ENCODE results near the gene CAPN11.
A peak's percentile ranks its signal among the peaks of the same experiment; 100 is the strongest.

Gene CAPN11

GRCh38 chr6:44158770-44159228 is at the start of gene CAPN11:
CAPN11 (plus strand) TSS chr6:44158820; CDS start chr6:44158849, 29 bp downstream.
- DNase-seq (ENCODE audit: low read depth): no peak

DNA sequence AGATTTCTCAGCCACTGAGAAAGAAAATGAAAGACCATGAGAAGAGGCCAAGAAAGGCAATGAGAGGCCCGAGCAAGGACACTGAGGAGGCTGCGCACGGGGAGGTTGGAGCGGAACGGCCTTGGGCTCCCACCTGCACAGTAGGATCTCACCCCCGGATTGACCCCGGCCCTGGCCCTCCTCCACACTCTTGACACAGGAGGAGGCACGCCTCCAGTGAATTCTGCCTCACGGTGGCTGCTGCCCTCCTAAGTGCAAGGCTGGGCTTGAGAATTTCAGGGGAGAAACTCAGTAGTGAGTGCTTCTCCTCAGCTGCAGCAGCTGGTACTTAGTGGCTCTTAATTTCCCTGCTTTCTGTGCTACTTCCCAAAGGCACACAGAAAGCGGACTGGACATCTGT is 49.4 kb upstream of the CAPN11 start:
- DNase-seq (ENCODE audit: low read depth): no peak

- no peak for DNase-seq (ENCODE audit: low read depth)
Measured at GRCh38 chr6:44110005-44110676, 48.5 kb upstream of the CAPN11 start.

GRCh38 chr6:44110966-44111365 is 47.7 kb upstream of the CAPN11 start:
- no peak for DNase-seq (ENCODE audit: low read depth)

GRCh38 chr6:44111434-44112417 is 46.9 kb upstream of the CAPN11 start:
- no peak for DNase-seq (ENCODE audit: low read depth)

GRCh38 chr6:44113414-44113813 is 45.2 kb upstream of the CAPN11 start:
- DNase-seq (ENCODE audit: low read depth): no peak

GRCh38 chr6:44115866-44116265 is 42.8 kb upstream of the CAPN11 start:
- no peak for DNase-seq (ENCODE audit: low read depth)

DNA sequence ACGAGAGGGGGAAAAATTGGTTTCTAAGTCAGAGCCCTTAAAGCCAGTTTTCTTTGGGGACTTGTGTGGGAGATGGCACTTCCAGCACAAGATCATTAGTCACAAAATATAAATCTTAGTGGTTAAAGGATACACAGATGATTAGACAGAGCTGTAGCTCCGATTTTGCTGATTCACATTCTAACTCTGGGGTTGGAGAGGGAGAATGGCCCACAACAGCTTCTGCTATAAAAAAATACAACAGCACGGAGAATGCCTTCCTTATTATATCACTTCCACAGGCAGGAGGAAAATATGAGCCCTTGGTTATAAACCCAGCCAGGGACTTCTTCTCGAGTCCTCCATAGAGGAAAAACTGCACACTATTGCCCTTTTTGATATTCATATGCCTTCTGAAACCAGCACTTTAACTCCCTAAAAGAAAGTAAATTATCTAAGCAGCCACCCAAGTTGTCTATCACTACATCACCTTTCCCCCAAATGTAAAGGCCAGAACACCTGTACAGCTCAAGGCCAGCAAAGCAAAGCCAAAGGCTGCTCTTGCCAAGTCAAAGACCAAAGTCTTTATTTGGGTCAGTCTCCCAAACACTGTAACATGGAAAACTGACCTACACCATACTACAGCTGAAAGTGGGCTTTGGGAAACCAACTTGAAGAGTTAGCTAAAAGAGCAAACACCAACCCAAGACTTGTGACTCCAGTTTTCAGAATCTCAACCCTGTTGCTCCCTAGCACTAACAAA is 41.8 kb upstream of the CAPN11 start:
- no peak for DNase-seq (ENCODE audit: low read depth)

DNA sequence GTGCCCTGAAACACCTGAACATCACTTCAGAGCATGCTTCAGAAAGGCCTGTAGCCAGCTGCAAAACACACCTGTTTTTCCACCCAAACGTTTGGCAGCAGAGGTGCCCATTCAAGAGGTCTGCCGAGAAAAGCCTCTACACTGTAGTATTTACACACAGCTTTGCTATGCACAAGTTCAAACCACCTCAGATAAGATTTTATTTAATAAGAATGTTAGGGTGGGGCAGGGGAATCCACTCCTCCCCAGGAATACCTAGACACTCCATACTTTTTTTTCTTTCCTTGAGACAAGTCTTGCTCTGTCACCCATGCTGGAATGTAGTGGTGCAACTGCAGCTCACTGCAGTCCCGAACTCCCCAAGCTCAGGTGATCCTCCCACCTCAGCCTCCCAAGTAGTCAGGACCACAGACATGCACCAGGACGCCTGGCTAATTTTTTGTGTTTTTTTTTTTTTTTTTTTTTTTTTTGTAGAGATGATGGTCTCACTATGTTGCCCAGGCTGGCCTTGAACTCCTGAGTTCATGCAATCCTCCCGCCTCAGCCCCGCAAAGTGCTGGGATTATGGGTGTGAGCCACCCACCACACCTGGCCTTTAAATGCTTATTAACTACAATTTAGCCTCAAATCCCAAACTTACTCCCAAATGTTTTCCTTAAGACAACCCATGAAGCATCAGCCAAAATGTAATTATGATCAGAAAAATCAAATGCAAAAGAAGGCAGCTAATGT is 41.1 kb upstream of the CAPN11 start:
- DNase-seq (ENCODE audit: low read depth): no peak

- no peak for DNase-seq (ENCODE audit: low read depth)
Measured at GRCh38 chr6:44119704-44120262, 38.8 kb upstream of the CAPN11 start.

DNA sequence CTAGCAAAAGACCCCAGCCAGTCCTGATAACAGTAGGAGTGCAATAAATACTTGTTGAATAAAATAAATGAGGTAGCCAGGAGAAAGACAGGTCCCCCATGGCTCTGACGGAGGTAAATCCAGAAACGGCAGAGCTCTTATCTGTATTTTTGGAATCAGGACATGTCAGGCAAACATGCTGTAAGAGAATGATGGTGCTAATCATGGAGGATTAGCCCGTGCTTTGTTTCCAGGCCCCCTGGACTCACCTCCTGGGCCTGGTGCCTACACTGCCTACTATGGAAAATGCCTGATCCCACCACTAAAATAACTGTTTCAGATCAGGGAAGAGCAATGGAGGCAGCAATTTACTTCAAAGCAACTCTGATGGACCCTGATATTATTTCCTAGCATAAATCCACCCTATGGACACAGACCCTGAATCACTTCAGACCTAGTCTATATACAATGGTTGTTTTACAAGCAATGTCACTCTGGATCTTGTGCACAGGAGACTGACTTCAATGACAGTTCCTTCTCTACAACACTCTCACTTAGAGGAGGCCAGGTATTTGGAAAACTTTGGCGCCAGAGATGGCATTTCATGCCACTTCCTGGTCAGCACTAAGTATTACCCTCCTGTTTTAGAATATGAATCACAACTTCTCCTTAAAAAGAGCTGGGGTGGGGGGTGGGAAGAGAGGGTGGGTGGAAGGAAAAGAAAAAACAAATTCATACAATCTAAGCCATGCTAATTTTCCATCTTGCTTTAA is 37.8 kb upstream of the CAPN11 start:
- no peak for DNase-seq (ENCODE audit: low read depth)

- no peak for DNase-seq (ENCODE audit: low read depth)
Measured at GRCh38 chr6:44122801-44123200, 35.8 kb upstream of the CAPN11 start.

GRCh38 chr6:44123544-44123943 is 35.1 kb upstream of the CAPN11 start:
- no peak for DNase-seq (ENCODE audit: low read depth)

DNA sequence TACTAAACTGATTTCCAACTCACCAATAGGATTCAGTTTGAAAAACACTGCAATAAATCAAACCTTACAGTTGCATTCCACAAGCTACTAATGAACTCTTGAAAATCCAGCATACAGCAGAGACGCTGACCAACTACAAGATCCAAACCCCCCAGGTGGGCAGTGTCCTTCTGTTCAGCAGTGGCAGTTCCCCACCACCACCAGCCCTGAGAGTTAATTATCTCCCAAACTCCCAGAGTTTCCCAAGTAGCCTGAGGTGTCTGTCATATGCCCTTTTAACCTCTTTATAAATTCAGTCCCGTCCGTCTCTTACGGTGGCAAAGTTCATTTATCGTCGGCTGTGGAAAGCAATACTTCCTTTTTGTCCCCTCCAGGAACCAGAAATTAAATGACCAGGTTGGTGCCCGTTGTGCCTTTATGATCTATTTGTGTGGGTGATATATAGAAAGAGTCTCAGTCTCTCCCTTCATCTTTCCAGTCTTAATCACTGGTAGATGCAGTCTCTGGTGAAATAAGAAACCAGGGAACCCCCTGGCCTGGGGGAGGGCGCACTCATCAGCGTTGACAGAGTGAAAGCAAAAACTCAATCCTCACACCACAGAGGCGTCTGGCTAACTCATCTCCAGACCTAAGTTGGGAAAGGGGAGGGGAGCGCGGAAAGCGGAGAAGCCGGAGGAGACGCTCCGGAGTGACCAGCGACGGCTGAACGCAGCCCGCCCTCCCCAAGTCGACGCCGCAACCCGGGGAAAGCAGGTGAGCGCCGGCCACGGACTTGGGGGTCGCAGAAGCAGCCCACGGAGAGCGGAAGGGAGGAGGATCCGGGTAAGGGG is 32.1 kb upstream of the CAPN11 start:
- DNase-seq (ENCODE audit: low read depth): peak; percentile 22

- peak; percentile 89 for DNase-seq (ENCODE audit: low read depth)
Measured at GRCh38 chr6:44127186-44128019, 31.2 kb upstream of the CAPN11 start, which contains the start of the genes MRPL14 and TMEM63B. MRPL14 (minus strand) TSS chr6:44127452; CDS start chr6:44116611, 10,841 bp downstream. TMEM63B (plus strand) TSS chr6:44127554; CDS start chr6:44134585, 7,031 bp downstream.

GRCh38 chr6:44128020-44128917 is 30.4 kb upstream of the CAPN11 start:
- no peak for DNase-seq (ENCODE audit: low read depth)

DNA sequence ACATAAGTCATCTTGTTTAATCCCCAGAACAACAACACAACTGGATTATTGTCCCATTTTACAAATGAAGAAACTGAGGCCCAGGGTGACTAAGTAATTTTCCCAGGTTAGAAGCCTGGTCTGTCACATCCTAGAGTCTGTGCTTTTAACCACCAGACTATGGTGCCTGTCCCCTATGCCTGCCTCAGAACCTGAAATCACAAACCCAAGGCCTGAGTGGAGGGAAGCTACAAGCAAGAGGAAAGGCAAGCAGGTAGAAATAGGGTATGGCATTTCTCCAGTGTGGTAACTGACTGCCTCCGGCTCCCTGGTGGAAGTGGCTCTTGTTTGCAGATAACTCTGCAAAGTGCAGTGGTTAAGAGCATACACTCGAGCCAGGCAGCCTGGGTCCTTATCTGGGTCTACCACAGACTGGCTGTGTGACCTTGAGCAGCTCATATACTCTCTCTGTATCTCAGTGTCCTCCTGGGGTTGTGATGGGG is 28.7 kb upstream of the CAPN11 start:
- no peak for DNase-seq (ENCODE audit: low read depth)
